ENCODE results near the gene BANP.
"Not testable (repeated sequence)": the region's sequence is repeated elsewhere in the genome, so short reads cannot be mapped to it uniquely, and the experiment has no call there.

BANP gene

DNA sequence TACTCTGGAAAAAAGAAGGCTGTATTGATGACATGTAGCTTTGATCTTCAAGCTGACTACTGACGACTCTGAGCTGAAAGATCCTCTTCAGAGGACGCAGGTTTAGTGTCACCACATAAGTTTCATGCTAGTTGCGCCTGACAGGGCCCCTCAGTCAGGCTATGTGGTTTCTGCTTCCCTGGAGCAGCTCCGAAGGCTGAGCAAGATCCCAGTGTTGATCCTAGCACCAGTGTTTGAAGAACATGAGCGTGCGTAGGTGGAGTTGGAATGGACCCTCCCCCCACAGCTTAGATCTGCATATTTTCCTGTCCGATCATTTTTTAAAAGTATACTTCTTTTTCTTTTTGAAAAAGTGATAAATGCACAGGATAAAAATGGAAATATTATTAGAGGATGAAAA, 17.3 kb downstream of the BANP start:
- ATAC-seq: no peak

DNA sequence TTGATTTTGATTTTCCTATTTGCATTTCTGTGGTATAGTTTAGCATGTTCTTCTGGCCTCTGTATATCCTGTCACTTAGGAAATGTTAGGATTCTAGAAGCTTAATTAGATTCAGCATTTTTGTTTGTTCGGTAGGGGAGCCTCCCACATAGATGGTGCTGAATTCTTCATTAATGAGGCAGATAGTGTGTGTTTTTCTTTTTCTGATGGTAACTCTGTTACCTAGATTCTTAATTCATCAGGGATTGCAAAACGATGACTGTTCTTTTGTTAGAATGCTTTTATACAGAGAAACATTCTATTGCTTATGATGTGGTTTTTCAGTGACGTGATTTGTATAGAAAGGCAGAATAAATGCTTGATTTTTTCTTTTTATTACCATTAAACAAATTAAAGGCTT, 19.0 kb downstream of the BANP start:
- no peak for ATAC-seq

DNA sequence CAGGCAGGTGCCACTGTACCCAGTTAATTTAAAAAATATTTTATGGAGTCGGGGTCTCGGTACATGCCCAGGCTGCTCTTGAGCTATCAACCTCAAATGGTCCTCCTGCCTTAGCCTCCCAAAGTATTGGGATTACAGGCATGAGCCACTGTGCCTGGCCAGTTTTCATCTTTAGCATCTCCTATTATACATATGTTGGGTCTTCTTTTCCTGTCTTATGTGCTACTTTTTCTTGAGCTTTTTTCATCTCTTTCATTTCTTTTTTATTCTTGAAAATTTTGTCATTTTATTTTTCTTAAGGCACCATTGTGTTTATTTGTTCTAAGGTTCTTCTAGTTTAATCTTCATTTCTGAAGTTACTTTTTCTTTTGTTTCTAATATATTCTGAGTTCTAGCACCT, 20.7 kb downstream of the BANP start:
- no peak for ATAC-seq

DNA sequence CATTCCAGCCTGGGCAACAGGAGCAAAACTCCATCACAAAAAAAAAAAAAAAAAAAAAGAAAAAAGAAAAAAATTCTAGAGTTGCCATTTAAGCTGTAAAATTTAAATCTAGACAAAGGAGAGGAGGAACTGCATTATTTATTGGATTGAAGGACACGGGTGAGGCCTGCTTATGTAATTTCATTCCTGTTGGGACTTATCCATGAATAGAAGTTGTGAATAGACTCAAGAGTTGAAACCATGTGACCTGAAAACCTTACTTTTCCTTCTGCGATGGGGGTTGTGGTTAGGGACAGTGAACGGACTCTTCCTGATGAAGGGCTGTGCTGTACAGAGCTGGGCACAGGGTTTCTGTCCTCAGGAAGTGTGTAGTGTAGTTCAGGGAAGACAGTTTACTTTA, 22.5 kb downstream of the BANP start:
- ATAC-seq: no peak

DNA sequence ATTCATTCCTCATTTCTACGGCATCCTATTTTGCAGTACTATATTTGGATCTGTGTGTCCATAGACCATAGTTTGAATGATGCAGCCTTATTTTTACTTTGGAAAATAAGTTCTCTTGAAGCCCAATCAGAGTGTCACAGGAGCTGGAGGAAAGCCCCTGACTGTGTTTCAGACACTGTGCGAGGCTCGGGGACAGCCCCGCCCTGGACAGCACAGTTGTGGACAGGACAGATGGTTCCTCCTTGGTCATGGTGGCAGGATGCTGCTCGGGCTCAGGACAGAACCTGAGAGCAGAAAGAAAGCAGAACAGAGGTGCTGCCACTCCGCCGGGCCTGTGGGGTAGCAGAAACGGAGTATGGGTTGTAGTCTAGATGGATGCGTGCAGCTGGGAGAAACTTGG, 22.9 kb downstream of the BANP start:
- ATAC-seq: no peak

DNA sequence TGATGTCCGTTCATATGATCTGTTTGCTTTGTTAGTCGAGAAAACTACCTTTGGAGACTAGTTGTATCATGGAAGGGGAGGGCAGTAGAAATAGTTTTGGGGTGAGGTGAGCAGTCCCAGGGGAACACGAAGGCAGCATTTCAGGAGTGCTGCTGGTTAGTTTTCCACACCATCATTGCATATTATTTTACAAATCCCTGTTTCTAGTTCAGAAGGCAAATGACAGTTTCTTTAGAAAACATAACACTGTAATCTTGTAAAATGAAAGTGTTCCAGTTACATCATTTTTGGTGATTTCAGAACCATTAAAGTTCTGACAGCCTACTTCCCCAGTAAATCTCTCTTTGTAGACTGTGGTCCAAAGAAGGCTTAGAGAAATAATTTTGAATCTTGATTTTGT, 25.4 kb downstream of the BANP start:
- no peak for ATAC-seq

DNA sequence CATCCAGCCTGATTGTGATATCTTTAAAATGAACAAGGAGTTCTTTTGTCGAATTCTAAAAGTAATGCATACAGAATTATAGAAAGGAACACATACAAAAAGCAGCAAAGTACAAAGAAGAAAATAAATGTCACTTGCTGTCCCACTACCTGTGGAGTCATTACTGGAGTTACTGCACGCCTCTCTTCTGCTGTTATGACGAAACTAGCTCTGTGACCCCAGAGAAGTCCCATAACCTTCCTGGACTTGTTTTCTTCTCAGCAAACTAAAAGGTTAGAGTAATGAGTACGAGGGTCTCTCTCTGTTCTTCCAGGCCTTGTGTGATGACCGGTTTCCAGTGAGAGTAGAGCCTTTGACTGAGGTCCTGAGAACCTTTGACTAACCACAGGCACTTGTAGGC, 26.9 kb downstream of the BANP start:
- ATAC-seq: peak in 1 of 2 donors; percentile 50

DNA sequence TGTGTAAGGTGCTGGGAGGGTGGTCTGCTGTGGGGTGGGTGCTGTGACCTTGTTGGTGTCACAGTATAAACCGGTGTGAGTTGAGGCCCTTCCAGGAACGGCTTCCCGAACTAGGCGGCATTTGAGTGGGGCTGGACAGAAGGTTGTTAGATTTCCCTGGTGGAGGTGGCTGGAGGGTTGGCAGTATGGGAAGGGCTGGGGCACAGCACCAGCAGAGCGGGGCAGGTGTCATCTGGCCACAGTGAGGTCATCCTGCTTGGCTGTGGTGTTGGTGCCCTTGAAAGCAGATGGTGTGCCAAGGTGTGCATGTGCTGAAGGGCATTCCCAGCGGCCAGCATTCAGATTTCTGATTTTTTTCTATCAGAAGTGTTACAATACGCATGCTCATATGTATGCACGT, 28.1 kb downstream of the BANP start:
- no peak for ATAC-seq

DNA sequence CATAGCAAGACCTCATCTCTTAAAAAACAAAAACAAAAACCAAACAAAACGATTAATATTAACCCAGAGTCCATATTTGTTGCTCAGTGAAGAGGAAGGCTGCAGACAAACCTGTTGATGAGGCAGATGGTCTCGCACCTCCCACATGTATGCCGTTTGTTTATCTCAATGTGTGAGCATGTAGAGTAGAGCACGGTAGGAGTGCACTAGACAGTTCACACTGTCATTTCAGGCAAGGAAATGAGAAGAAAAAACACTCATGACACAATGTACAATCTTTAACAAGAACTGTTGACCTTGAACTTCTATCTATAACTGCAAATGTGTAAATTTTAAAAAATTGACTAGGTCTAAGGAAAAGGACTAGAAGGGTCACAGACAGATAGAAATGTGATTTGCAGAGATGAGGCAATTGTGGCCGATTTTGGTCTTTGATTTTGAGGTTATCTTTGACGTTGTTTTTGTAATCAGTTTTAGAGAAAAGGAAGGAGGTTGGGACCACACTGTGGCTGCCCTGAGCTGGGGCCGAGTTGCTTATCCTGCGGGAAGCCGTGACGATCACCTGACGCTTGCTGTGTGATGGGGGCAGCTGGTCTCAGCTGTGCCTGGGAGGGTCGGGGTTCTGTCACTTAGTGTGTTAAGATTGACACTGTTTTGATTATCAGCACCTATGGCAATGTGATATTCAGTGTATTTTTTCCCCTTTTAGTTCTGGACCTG, 28.8 kb downstream of the BANP start:
- ATAC-seq: peak; percentile 51 to 64

DNA sequence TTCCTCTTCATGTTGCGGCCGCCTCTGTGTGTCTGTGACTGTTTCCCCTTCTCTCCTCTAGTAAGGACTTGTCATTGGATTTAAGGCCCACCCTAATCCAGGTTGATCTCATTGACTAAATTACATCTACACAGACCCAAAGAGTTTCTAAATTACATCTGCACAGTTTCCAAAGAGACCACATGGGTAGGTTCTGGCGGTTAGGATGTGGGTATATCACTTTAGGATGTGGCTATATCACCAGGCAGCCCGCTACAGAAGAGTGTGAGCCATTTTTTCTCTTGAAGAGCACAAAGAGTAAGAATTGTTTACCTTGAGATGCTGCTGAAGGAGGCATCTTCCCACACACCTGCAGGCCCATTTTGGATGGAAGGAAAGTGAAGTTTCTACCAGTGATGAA, 30.1 kb downstream of the BANP start:
- ATAC-seq: peak in 1 of 2 donors; percentile 34

DNA sequence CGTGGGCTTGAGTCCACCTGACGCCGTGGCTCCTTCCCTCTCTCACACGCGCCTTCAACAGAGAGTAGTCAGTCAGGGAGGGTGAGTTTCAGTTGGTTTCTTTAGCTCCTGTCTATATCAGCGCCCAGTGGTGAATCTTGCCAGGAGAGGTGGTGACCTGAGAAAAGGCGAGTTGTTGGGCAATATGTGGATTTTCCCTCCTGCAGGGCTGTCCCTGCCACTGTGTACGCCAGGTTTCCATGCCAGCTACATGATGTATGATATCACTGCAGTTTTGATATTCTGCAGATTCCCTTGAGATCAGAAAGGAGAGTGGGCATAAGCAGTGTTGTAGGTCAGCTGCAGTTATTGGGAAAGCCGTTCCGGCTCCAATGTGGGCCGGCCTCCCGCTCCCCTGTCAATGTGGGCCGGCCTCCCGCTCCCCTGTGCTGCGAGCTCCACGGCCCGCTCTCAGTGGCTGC, 31.4 kb downstream of the BANP start:
- ATAC-seq: no peak

DNA sequence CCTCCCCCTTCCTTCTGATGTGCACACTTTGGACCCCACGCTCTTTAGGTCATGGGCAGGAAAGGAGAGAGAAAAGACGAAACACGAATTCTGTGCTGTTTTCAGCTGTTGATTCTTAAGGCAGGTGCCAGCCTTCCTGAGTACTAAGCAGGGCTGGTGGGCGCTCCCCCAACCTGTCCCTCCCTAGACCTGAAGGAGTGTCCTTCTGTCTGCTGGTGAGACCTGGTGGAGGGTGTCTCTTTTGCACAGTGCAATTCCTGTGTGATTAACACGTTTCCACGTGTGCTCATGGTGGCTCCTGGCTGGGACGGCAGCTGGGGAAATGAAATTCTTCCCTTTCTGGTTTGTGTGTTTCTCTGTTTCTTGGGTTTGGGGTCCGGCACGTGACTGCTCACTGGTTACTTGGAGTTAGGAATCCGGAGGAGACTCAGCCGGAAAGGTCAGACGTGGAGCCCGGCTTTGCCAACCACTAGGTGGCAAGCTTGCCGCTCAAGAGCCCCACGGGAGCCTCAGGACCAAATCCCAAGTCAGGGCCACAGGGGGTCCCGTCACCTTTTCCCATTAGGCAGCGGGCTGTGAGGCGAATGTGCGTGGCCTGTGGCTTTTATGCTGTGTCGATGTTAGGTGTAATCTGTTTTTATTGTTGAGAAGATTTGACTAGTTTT, 32.0 kb downstream of the BANP start:
- peak in 1 of 2 donors; percentile 1 for ATAC-seq

DNA sequence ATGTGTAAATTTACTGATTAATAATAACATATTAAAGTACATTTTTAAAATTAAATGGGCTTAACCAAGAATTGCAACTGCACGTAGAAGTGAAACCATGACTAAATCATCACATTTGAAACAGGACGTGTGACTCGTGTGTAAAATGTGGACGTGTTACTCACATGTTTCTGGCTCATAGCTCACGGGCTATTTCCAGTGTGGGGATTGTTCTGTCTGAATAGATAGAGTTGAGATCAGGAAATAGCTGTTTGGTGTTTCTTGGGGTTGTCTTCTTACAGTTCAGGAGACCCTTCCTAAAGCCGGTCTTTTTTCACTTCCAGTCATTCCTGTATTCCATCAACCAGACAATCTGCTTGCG, 32.5 kb downstream of the BANP start:
- ATAC-seq: peak; percentile 66 to 69

DNA sequence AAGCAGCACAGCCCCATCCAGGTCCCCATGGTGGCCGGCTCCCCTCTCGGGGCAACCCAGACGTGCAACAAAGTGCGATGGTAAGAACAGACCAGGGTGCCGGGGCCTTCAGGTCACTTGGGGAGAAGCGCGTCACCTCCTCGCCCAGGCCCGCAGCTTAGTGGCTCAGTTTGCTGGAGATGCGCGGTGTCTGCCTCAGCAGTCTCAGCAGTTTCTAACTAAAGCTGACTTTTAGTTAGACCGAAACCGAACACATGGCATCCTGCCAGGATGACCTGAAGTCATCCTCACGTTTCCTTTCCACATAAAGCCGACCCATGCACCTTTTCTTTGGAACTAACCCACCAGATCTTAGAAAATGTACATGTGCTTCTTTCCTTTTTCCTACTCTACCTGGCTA, 32.9 kb downstream of the BANP start:
- not testable (repeated sequence) for ATAC-seq

DNA sequence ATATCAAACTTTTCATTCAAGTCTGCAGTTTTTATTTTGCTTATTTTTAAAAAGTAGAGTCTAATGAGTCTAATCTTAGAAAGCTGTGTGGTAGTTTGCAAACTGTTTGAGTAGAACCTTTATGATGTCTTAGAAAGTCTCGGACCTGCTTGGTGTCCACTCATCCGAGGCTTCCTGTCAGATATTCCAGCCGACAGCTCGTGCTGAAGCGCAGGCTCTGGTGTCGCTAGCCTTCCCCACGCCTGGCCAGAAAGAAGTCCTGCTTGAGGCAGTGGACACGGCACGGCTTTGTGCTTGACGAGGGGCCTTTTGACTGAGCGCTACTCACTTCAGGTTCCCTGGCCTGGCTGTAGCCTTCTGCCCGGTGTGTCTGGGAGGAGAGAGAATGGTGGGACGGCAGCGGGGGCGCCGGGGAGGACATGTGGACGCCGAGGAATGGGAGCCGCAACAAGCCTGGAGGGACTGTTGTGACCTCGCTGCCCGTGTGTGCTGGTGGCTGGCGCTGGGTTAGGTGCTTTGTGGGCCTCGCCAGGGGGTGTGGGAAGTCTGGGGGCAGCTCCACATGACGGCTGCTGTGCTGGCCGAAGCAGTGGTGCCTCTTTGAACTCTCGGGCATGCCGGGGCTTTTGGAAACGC, 33.5 kb downstream of the BANP start:
- ATAC-seq: no peak

DNA sequence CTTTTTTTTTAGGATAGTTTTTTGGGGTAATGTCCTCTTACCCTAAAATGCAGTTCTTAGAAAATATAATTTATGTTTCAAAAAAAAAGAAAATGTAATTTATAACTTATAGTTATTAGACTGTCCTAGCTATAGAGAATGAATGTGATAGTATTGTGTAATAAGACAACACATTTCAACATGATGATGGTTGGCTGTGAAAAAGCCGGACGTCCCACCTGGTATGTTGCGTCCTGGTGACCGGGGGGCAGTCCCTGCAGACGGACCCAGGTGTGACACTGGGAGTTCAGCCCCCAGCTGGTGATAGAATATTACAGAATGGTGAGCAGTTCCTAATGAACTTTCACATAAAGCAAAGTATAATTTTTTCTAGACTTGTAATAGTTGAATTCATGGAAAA, 34.3 kb downstream of the BANP start:
- not testable (repeated sequence) for ATAC-seq

DNA sequence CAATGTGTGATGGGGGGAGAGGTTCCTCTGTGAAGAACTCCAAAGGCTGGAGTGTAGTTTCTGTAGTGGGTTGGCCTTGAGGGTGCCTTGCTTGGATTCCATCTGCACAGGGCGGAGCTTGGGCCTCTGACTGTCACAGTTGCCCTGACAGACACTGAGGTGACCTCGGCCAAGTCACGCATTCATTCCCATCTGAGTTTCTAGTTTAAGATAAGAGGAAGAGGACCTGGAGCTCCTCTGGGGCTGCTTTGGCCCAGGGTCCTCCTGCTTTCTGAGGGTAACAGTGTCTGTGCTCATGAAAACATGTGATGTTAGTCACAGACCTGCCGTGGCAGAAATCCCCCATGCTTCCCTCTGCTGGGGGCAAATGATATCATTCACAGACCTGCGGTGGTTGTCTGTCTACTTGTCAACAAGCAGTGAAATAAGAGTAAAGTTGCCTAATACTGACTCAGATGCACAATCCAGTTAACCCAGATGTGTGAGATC, 35.2 kb downstream of the BANP start:
- peak; percentile 85 to 87 for ATAC-seq

DNA sequence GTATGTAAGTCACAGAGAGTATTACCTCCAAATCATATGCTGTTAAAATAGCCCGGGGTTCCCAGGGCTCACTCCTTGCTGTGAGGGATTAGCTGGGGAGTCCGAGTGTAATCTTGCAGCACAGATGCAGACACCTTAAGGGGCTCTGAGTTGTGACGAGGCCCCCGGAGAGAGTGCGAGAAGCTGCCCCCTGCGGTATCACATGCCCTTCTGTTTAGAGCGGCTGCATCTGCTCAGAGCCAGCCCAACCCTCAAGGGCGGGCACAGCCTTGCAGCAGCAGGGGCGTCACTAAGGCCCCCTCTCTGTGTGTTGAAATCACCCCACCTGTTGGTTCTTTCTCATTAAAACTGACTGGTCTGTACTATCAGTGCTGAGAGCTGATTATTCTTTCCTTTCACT, 37.4 kb downstream of the BANP start:
- not testable (repeated sequence) for ATAC-seq

DNA sequence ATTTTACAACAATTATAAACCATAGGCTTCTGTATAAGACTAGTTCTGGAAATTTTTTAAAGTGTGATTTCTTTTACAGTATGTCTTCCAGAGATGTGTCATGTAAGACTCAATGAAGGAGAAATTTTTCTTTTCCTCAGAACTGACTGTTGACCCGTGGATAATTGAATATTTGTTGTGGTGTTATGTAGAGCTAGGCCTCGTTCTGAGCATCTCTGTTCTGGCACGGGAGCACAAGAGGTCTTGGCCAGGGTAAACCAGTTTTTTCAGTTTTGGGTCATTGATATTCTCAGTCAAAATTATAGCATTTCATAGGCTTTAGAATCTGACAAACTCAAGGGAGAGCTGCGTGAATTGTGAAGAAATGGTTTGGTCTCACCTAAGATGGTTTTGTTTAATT, 39.0 kb downstream of the BANP start:
- not testable (repeated sequence) for ATAC-seq

DNA sequence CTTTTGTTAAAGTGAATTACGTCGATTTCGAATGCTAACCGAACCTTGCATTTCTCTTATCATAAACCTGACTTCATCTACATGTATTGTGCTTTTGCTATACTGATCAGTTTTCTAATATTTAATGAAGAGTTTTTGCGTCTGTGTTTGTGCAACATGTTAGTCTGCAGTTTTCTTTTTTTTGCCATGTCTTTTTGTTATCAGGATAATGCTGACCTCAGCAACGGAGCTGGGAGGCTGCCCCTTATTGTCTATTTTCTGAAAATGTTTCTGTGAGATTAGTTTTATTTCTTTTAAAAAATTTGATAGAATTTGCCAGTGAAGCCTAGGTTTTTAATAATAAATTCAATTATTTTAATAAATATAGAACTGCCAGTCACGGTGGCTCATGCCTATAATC, 40.9 kb downstream of the BANP start:
- not testable (repeated sequence) for ATAC-seq

DNA sequence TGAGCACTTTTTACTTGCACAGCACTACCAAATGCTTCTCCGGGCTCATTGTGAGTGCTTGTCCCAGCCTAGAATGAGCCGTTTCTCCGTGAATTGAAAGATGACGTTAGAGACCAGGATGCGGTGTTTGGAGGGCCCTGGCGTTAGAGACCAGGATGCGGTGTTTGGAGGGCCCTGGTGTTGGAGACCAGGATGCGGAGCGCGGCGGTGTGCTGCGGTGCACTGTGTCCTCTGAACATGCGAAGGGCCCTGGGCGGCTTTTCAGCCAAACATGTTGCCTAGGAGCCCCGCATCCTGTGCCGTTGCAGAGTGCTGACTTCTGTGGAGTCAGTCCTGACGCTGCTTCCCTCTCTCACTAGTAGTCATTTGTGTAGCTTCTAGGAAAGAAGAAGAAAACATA, 42.7 kb downstream of the BANP start:
- ATAC-seq: no peak

DNA sequence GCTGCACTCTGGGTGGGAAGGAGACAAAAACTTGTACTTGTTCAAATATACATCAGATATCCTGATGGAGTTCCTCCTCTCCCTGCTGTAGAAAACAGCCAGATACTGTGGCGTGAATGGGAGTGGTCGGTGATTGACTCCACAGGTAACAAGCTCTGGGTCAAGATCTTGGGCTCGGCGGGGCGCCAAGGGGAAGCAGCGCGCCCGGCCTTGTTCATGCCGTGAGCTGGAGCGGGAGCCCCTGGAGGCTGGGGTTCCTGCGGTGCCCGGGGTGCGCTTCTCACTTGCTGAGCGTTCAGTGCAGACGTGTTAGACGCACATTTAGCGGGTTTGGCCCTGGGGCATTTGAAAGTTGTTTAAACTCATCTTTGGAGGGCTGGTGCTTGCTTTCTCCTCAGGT, 44.4 kb downstream of the BANP start:
- ATAC-seq: no peak

DNA sequence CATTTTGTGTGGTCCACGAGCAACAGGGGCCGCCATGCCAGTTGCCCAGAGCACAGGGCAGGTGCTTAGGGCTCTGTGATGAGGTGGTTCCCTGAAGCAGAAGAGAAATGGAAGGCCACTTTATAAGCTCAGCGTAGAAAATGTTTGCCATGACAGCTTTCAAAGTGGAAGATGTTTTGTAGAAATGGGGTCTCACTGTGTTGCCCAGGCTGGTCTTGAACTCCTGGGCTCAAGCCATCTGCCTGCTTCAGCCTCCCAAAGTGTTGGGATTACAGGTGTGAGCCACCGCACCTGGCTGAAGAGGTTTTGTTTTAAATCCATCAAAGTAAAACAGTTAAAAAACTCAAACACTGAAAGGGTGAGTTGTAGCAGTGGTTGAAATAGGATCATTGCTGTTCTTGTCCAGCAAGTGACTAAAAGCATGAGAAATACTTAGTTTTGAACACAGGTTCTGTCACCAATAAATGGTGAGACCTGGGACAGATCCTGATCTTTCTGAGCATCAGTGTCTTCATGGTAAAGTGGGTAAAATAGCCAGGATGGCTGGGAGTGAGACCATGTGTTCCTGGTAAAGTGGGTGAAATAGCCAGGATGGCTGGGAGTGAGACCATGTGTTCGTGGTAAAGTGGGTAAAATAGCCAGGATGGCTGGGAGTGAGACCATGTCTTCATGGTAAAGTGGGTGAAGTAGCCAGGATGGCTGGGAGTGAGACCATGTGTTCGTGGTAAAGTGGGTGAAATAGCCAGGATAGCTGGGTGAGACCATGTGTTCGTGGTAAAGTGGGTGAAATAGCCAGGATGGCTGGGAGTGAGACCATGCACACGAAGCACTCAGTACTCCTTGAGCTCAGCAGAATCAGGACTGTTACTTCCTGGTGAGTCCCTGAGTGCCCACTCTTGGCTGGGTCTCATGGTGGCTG, 46.0 kb downstream of the BANP start:
- ATAC-seq: no peak

Data from activated CD4-positive, CD25-positive, alpha-beta regulatory T cell treated with anti-CD3 and anti-CD28 coated beads, Interleukin-2, amount 50 U/mL, for 24 hours (primary cell).